Stomach (tissue), 4 donors: Measurements from ENCODE around the gene PDSS2.

ENCODE experiments used
- CTCF ChIP-seq, 7 experiments: fragments of 450-650 bp in 4 of 7; fragments of 200-600 bp in 3 of 7; sonication (generic) in 3 of 7; IDR thresholded peaks; one replicate each; pipeline ENCODE4 v1.5.1; 2016 to 2019; ENCODE audit warnings: antibody characterized with exemption in 7 of 7, control low read depth in 2 of 7, mild to moderate bottlenecking in 1 of 7
- EP300 ChIP-seq: sonication (generic); formaldehyde crosslinking; IDR thresholded peaks from one replicate; pipeline ENCODE4 v1.6.1; 2017; ENCODE audit warnings: antibody characterized with exemption

- TF ChIP-seq CTCF (IDR thresholded peaks at IDR 0.05), result no peak
- no peak for TF ChIP-seq EP300
Observed at GRCh38 chr6:107267634-107268033, 191.7 kb downstream of the PDSS2 start.
